ENCODE results near the gene CCDC38. TPM values are rescaled to one million over a fixed set of nuclear protein-coding genes. Genes with fewer than 3 reads are reported as not detected.

The CCDC38 gene
- total RNA-seq (2014; rRNA removed; shearing (Covaris generic)) = not detected in 2 replicates

GRCh38 chr12:95942524-95943329 is at the start of gene CCDC38:
CCDC38 (minus strand) TSS chr12:95942614; CDS start chr12:95936509, 6,105 bp downstream.

GRCh38 chr12:95943330-95943842 is 972 bp upstream of the CCDC38 start, which contains the start of gene AMDHD1:
AMDHD1 (plus strand) TSS chr12:95943331; CDS start chr12:95943399, 68 bp downstream.

DNA sequence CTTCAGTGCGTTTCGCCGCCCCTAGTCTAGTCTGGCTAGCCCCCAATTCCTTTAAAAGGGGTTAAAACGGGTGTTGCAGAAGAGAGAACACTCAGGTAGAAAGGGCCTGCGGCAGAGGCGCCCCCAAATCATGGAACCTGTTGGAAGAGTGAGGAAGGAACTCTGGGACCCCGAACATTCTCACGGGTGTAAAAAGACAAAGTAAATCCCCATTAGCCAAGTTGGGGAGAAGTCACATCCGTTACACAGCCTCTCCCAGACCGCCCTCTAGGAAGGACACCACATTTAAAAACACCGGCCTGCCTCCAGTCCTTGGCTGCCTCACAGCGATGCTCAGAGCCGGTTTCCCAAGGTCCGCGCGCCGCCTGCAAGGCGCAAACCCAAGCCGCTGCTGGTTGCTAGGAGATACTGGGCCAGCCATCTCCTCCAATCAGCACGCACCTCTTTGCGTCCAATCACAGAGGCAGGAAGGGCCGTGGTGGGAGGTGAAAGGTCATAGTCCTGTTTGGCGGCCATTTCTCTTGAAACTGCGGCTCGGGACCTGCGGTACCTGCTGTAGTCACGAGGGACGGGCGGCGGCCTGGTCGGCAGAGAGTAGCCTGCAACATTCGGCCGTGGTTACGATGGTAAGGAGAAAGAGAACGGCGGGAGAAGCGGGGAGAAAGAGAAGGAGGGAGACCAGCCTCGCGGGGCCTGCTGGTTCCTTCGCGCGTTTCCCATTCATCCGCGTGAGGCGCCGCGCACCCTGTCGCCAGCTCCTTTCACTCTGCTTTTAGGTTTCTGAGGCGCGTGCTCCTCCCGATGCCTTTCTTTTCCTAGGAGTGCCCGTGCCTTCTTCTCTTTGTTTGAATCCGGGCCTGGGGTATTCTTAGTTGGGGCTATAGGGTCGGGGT is 83.7 kb downstream of the CCDC38 start, which contains the start of gene SNRPF:
SNRPF (plus strand) TSS at position 502 of the 893 bp plus-strand sequence; CDS start at position 624, 122 bp downstream.

Other genes starting within 250 kb of the CCDC38 start
- 11.7 and 21.4 TPM in 2 replicates for gene NTN4, start 151.8 kb downstream of the CCDC38 start, total RNA-seq (2014; rRNA removed; shearing (Covaris generic))
- gene SNRPF, start 83.7 kb downstream of the CCDC38 start, total RNA-seq (2014; rRNA removed; shearing (Covaris generic)) = 48.0 and 60.3 TPM in 2 replicates
- gene AMDHD1, start 717 bp upstream of the CCDC38 start, total RNA-seq (2014; rRNA removed; shearing (Covaris generic)) = 0.40 and 0.45 TPM in 2 replicates
- gene HAL, start 53.7 kb upstream of the CCDC38 start, total RNA-seq (2014; rRNA removed; shearing (Covaris generic)) = 0.19 and 1.7 TPM in 2 replicates
- gene LTA4H, start 93.0 kb upstream of the CCDC38 start, total RNA-seq (2014; rRNA removed; shearing (Covaris generic)) = 64.3 and 68.3 TPM in 2 replicates

Data from A375 (cell line).